Placental epithelial cell (primary cell): Measurements from ENCODE around the gene ASTL. TPM values are rescaled to one million over a fixed set of nuclear protein-coding genes. Genes with fewer than 3 reads are reported as not detected.

Experiments used
- total RNA-seq: library from RNA; depleted of rRNA; stranded (reverse); fragments of >200 nt; gene quantifications from 2 replicates; pipeline ENCODE4 v1.2.3, GENCODE V29; 2012

ASTL gene
- not detected in 2 replicates for total RNA-seq

GRCh38 chr2:96138179-96139145 lies at the start of gene ASTL:
Gene ASTL, minus strand, starts transcription at chr2:96138502. Its CDS starts 66 bp downstream, at chr2:96138436.

GRCh38 chr2:96145036-96145847 lies 6.9 kb upstream of the ASTL start, which contains the start of gene DUSP2:
Gene DUSP2, minus strand, starts transcription at chr2:96145440. Its CDS starts 86 bp downstream, at chr2:96145354.

GRCh38 chr2:96116424-96116878 lies 21.9 kb downstream of the ASTL start, which contains the start of gene ADRA2B:
Gene ADRA2B, minus strand, starts transcription at chr2:96116571. Its CDS starts 422 bp downstream, at chr2:96116149.

Other genes starting within 250 kb of the ASTL start
- gene ANKRD36C, start 146.7 kb downstream of the ASTL start, total RNA-seq: 58.9 and 82.4 TPM in 2 replicates
- gene GPAT2, start 103.6 kb downstream of the ASTL start, total RNA-seq: 1.2 and 14.2 TPM in 2 replicates
- gene ADRA2B, start 21.9 kb downstream of the ASTL start, total RNA-seq: 0.22 and 0.39 TPM in 2 replicates
- gene DUSP2, start 6.9 kb upstream of the ASTL start, total RNA-seq: 1.6 and 2.5 TPM in 2 replicates
- 92.3 and 110 TPM in 2 replicates for gene STARD7, start 70.3 kb upstream of the ASTL start, total RNA-seq
- 21.2 and 37.4 TPM in 2 replicates for gene TMEM127, start 127.5 kb upstream of the ASTL start, total RNA-seq
- 78.5 and 91.3 TPM in 2 replicates for gene CIAO1, start 127.7 kb upstream of the ASTL start, total RNA-seq
- 51.0 and 67.0 TPM in 2 replicates for gene SNRNP200, start 167.0 kb upstream of the ASTL start, total RNA-seq
- 3.0 and 4.3 TPM in 2 replicates for gene ITPRIPL1, start 186.8 kb upstream of the ASTL start, total RNA-seq
- gene NCAPH, start 197.3 kb upstream of the ASTL start, total RNA-seq: 2.0 and 5.7 TPM in 2 replicates